ENCODE measurements around the gene PCDHGB5. TPM values are rescaled to one million over a fixed set of nuclear protein-coding genes. Genes with fewer than 3 reads are reported as not detected.
"Not testable (repeated sequence)": the region's sequence is repeated elsewhere in the genome, so short reads cannot be mapped to it uniquely, and the experiment has no call there.

Gene PCDHGB5
- 0.10 TPM for total RNA-seq (2013)
- polyA plus RNA-seq (under 1 TPM in 2 of 3 donors, not detected in 1; 0.01 to 0.08 TPM), polyA minus RNA-seq (0.08 TPM in 1 of 2 replicates, not detected in the other), total RNA-seq (0 to 0.30 (median 0) reads per million in 11 experiments)

- 1% methylated on average over 13 of the region's 43 CpGs for WGBS (ENCODE audit: insufficient coverage)
- H3K27ac ChIP-seq (ENCODE audit: low read depth in 1 of 2, low read length in 2 of 2); H3K9ac ChIP-seq (ENCODE audit: insufficient read depth, low read length, poor library complexity, severe bottlenecking); H3K36me3 ChIP-seq (replicated peaks in 1 of 2; ENCODE audit: control insufficient read depth in 1 of 2, insufficient read depth in 2 of 2, low read length in 2 of 2); H3K4me1 ChIP-seq (ENCODE audit: control insufficient read depth in 1 of 2, insufficient read depth in 2 of 2, low read length in 2 of 2); H3K4me3 ChIP-seq (replicated peaks in 1 of 3; ENCODE audit: low read depth in 2 of 3, low read length in 3 of 3); H4K20me1 ChIP-seq (ENCODE audit: insufficient read depth, low read length); H3K4me1 Mint-ChIP-seq; H3K79me2 ChIP-seq (ENCODE audit: insufficient read depth, low read length); DNase-seq; H3K4me2 ChIP-seq (replicated peaks; ENCODE audit: extremely low read depth, low read length, poor library complexity, severe bottlenecking); H3K27ac Mint-ChIP-seq; intact Hi-C loops (cut with micrococcal nuclease): not testable (repeated sequence)
- H3K9me3 ChIP-seq (replicated peaks in 1 of 2; ENCODE audit: control insufficient read depth in 1 of 2, insufficient read depth in 1 of 2, low read length in 2 of 2) = peaks cover 50 to 83% of the 10 kb centered on the region in 2 donors
- H3K9me3 Mint-ChIP-seq = peaks cover 37 to 76% (median 64%) of the 10 kb centered on the region in 7 donors
- H3K27me3 Mint-ChIP-seq (ENCODE audit: low read depth in 3 of 3) = peaks cover 69 to 85% (median 83%) of the 10 kb centered on the region in 3 donors
- H3K4me3 Mint-ChIP-seq = peak within 1 kb of the TSS; percentile 37 to 73
- peak within 1 kb of the TSS; percentile 29 for H2AFZ ChIP-seq (ENCODE audit: insufficient read depth, low read depth, low read length, poor library complexity, severe bottlenecking)
- peak; percentile 49 for TF ChIP-seq CTCF (IDR thresholded peaks at IDR 0.05)
- peaks cover 7 to 13% of the 10 kb centered on the region in 2 donors for H3K36me3 Mint-ChIP-seq
- peaks cover 56 to 97% of the 10 kb centered on the region in 2 donors for H3K27me3 ChIP-seq (ENCODE audit: control insufficient read depth in 2 of 2, insufficient read depth in 2 of 2, low read length in 2 of 2)
These were observed at the start of gene PCDHGB5 for GRCh38 chr5:141397756-141398551. Gene PCDHGB5, plus strand, starts transcription at chr5:141397947. Its CDS starts 181 bp downstream, at chr5:141398128.

GRCh38 chr5:141349917-141350619, 47.7 kb upstream of the PCDHGB5 start, which contains the start of gene PCDHGB1:
Gene PCDHGB1, plus strand, starts transcription at chr5:141350099. Its CDS starts 162 bp downstream, at chr5:141350261.
- 22% methylated on average over 28 of the region's 29 CpGs for WGBS (ENCODE audit: insufficient coverage)
- no peak within 1 kb of the TSS for H3K4me3 ChIP-seq (replicated peaks in 1 of 3; ENCODE audit: low read depth in 2 of 3, low read length in 3 of 3)
- H3K27ac ChIP-seq (ENCODE audit: low read depth in 1 of 2, low read length in 2 of 2) = no peak within 1 kb of the TSS
- H3K4me2 ChIP-seq (replicated peaks; ENCODE audit: extremely low read depth, low read length, poor library complexity, severe bottlenecking) = no peak within 1 kb of the TSS
- H3K9me3 ChIP-seq (replicated peaks in 1 of 2; ENCODE audit: control insufficient read depth in 1 of 2, insufficient read depth in 1 of 2, low read length in 2 of 2) = peaks cover 45 to 80% of the 10 kb centered on the region in 2 donors
- H2AFZ ChIP-seq (ENCODE audit: insufficient read depth, low read depth, low read length, poor library complexity, severe bottlenecking) = no peak within 1 kb of the TSS
- no peaks in the 10 kb centered on the region for H3K79me2 ChIP-seq (ENCODE audit: insufficient read depth, low read length)
- H3K27ac Mint-ChIP-seq = no peak within 1 kb of the TSS
- peaks cover 9 to 11% of the 10 kb centered on the region in 2 donors for H3K36me3 Mint-ChIP-seq
- no peaks in the 10 kb centered on the region for H3K36me3 ChIP-seq (replicated peaks in 1 of 2; ENCODE audit: control insufficient read depth in 1 of 2, insufficient read depth in 2 of 2, low read length in 2 of 2)
- no peaks in the 10 kb centered on the region for H3K4me1 Mint-ChIP-seq
- no peaks in the 10 kb centered on the region for H4K20me1 ChIP-seq (ENCODE audit: insufficient read depth, low read length)
- no peak for DNase-seq
- no peaks in the 10 kb centered on the region for H3K4me1 ChIP-seq (ENCODE audit: control insufficient read depth in 1 of 2, insufficient read depth in 2 of 2, low read length in 2 of 2)
- TF ChIP-seq CTCF (IDR thresholded peaks at IDR 0.05) = peak; percentile 16
- H3K4me3 Mint-ChIP-seq = peak within 1 kb of the TSS in 1 of 2 donors; percentile 71
- intact Hi-C loops (cut with micrococcal nuclease) = no loop called here
- H3K27me3 ChIP-seq (ENCODE audit: control insufficient read depth in 2 of 2, insufficient read depth in 2 of 2, low read length in 2 of 2) = peaks cover 22 to 60% of the 10 kb centered on the region in 2 donors
- peaks cover 37 to 76% (median 67%) of the 10 kb centered on the region in 7 donors for H3K9me3 Mint-ChIP-seq
- H3K9ac ChIP-seq (ENCODE audit: insufficient read depth, low read length, poor library complexity, severe bottlenecking) = no peak within 1 kb of the TSS
- H3K27me3 Mint-ChIP-seq (ENCODE audit: low read depth in 3 of 3) = peaks cover 32 to 58% (median 51%) of the 10 kb centered on the region in 3 donors
